Dedifferentiated amniotic fluid mesenchymal stem cell (primary cell): ENCODE measurements around the gene FOXK1.
"Not testable (repeated sequence)": the region's sequence is repeated elsewhere in the genome, so short reads cannot be mapped to it uniquely, and the experiment has no call there.

Source experiments
- DNase-seq: peaks from one replicate; pipeline ENCODE4 v3.0.0-alpha.2; 2016; ENCODE audit errors: extremely low spot score

FOXK1 gene

DNA sequence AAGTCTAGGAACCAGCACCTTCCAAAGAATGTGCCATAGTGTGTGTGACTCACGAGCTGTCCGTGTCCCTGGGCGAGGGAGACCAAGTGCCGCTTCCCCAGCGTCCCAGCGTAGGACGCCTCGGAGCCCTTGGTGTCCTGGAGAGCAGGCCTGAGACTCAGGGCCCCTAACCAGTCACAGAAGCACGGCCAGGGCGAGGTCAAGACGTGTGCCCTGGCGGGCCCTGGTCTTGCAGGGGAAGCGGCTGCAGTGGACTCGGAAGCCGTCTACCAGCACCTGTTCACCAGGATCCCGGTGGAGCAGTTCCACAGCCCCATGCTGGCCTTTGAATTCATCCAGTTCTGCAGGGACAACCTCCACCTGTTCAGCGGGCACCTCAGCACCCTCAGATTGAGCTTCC is 103.9 kb downstream of the FOXK1 start:
- no peak for DNase-seq

DNA sequence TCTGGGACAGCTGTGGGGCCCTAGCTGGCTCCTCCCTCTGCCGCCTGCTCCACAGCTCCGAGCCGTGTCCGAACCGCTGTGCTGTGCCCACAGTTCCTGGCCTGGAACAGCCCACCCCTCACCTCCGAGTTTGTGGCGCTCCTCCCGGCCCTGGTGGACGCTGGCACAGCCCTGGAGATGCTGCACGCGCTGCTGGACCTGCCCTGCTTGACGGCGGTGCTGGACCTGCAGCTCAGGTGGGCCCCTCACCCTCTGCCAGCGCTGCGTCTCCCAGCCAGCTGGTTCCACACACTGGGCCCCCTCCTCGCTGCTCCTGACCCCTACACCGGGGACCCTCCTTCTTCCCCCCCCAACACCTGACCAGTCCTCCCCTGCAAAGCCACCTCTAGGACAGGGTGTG is 105.4 kb downstream of the FOXK1 start:
- DNase-seq, result no peak

DNA sequence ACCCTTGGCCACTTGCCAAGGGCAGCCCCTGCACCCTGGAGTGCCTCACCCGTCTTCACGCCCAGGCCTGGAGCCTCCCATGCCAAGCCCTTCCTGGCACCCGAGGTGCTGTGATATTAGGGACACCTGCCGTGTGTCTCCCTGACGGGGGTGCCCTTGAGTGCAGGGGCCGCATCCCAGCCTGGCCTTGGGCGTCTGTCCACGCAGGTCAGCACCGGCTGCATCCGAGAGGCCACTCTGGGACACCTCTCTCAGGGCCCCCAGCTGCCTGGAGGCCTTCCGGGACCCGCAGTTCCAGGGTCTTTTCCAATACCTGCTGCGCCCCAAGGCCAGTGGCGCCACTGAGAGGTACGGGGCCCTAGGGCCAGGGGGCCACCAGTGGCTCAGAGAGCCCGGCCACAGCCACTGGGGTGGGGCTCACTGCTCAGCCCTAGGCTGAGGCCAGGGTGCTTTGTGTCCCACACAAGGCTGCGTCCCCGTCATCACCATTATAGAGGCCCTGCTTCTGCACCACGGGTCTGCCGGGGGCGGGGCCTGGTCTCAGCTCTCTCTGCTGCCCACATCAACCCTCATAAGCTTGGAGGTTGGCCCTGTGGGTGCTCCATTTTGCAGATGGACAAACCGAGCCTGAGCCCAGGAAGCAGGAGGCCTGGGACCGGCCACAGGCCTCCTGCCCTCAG is 106.0 kb downstream of the FOXK1 start:
- DNase-seq, result no peak

DNA sequence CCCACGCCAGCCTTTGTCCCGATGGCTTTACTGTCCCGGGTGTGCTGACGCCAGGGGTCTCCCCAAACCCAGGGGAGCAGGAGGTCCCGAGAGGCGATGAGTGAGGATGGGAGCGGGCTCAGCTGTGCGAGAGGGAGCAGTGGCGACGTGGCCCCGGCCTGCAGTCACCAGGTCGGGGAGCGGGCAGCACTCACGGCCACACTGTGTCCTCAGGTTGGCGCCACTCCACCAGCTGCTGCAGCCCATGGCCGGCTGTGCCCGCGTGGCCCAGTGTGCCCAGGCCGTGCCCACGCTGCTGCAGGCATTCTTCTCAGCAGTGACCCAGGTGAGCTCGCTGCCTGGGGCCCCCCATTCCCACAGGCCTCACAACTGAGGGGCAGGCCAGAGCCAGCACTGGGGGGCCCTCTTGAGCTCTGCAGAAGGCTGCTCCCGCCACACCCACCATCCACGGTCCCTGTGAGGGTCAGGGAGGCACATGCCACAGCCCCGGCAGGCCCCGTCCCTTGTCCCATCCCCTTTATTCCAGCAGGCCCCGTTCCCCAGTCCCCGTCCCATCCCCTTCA is 106.6 kb downstream of the FOXK1 start:
- no peak for DNase-seq

DNA sequence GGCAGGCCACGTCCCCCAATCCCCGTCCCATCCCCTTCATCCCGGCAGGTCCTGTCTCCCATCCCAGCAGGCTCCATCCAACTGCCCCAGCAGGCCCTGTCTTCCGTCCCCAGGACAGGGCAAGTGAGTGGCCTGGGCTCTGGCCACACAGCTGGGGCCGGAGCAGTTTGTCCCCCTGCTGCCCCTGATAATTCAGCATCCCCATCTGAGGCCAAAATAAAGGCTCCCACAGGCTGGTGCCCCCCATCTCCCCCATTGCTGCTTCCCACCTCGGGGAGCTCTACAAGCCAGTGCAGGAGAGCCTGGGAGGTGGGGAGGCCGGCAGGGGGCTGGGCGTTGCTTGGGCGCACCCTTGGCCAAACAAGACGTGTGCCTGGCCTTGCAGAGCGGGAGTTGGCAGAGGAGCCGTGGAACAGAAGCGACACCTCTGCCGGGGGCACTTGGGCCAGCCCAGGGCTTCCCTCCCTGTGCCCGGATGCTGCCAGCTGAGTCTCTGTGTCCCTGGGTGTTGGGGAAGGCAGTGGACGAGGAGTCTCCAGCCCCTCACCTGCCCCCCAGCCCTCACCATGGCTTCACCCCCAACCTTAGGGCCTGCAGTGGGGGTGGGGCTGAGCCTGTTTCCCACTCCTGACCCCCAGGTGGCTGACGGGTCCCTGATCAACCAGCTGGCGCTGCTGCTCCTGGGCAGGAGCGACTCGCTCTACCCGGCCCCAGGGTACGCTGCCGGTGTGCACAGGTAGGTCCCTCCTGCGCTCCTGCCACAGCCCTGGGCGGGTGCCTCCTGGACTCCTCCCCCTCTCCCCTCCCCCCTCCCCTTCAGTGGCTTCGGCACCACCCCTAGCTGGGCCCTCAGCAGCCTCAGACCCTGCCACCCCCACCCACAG is 107.3 kb downstream of the FOXK1 start:
- no peak for DNase-seq

DNA sequence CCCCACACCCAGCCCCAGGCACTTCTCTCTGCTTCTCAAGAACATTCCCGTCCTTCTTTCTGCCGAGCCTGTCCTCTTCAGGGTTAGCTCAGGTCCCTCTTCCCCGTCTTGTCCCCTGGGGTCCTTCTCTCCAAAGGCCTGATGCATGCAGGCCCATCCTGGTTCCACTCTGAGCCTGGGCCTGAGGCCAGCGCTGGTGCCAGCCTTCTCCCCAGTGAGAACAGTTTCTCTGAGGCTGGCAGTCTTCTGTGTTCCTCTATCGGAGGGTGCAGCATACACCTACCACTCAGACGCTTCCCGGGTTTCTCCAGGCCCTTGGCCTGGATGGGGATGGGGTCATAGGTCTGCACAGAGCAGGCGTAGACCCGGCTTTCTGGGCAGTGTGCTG is 108.0 kb downstream of the FOXK1 start:
- DNase-seq, result no peak

DNA sequence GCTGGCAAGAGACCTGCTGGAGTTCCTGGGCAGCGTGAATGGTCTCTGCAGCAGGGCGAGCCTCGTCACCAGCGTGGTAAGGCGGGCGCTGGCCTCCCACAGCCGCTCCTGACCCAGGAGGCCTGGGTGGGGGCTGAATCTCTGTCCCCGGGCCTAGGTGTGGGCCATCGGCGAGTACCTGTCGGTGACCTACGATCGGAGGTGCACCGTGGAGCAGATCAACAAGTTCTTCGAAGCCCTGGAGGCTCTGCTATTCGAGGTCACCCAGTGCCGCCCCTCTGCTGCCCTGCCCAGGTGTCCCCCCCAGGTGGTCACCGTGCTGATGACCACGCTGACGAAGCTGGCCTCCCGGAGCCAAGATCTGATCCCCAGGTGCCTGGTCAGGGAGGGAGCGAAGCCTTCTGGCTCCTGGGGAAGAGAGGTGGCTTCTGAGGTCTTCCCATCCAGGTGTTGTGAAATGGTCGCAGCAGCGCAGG is 108.5 kb downstream of the FOXK1 start:
- DNase-seq, result no peak

DNA sequence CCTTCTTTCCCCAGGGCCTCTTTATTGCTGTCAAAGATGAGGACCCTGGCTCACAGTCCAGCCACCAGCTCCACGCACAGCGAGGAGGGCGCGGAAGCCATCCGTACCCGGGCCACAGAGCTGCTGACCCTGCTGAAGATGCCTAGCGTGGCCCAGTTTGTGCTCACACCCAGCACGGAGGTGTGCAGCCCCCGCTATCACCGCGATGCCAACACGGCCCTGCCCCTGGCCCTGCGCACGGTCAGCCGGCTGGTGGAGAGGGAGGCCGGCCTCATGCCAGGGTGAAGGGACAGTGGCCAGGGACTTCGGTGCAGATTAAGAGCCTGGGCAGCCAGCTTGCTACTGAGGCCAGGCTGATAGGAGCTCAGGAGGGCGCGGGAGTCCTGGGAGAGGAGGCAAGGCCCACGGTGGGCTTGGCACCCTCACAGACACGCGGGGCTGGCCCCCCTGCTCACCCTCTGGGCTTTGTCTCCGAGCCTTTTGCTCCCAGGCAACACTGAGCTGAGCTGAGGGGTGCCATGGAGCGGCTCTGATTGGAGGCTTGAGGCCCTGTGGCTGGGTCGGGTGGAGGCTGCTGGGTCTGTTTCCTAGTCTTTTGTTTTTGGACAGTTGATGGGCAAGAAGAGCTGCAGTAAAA is 109.1 kb downstream of the FOXK1 start:
- DNase-seq, result no peak

DNA sequence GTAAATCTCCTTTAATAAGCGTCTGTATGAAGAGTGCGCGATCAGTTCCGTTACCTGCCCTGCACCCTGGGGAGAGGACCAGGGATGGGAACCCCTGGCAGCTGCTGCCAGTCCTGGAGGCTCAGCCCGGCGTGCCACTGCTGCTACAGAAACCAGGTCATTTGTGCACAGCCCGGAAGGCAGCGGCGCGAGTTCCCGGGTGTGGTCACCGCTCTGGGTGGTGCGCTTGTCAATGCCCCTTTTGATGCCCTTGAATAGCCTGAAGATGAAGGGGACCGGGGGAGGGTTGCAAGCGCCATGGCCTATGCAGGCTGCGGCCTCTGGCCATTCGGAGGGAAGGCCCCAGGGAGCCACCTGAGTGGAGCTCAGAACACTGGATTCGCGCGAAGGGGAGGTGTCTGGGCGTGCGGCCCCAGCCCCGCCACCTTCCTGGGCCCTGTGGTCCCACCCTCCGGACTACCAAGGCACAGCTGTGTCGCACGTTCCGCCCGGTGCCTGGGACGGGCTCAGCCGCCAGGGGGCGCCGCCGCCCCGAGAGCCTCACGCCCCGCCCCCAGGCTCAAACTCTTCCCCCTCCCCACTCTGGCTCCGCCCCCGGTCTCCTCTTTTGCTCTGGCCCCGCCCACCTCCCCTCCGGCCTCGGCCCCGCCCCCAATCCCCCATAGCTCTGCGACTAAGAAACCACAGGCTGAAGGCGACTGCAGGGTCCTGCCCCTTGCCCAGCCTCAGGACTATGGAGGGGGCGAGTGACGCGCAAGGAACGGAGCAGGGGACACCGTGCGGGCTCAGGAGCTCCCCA is 109.8 kb downstream of the FOXK1 start:
- no peak for DNase-seq

DNA sequence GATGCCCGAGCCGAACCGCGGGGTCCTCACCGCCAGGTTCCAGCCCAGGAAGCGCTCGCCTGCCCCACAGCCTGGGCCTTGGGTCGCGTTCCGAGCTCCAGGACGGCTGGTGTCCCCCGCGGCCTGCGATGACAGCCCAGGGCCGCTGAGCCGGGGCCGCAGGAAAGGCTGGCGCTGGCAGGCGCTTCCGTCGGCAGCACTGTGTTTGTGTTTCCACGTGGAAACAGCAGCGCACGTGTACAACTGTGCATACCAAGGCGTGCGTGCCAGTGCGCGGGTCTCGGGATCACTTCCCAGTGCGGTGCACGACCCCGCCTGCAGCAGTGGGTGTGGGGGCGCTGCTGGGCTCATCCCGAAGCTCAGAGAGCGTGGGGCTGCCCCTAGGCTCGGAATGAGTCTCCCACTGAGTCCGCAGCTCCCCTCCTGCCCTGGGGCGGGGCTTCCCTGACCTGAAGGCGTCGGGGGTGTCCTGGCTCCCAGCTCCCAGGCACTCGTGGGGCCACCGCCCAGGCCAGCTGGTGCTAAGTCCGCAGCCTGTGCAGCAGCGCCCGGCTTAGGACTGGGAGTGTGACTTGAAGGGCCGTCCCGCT is 110.5 kb downstream of the FOXK1 start:
- no peak for DNase-seq

DNA sequence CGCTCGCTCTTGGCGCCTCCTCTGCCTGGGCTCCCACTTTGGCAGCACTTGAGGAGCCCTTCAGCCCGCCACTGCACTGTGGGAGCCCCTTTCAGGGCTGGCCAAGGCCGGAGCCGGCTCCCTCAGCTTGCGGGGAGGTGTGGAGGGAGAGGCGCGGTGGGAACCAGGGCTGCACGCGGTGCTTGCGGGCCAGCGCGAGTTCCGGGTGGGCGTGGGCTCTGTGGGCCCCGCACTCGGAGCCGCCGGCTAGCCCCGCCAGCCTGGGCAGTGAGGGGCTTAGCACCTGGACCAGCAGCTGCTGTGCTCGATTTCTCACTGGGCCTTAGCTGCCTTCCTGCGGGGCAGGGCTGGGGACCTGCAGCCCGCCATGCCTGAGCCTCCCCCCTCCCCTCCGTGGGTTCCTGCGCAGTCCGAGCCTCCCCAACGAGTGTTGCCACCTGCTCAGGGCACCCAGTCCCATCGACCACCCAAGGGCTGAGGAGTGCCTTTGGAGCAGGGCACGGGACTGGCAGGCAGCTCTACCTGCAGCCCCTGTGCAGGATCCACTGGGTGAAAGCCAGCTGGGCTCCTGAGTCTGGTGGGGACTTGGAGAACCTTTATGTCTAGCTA is 111.4 kb downstream of the FOXK1 start:
- DNase-seq, result not testable (repeated sequence)

DNA sequence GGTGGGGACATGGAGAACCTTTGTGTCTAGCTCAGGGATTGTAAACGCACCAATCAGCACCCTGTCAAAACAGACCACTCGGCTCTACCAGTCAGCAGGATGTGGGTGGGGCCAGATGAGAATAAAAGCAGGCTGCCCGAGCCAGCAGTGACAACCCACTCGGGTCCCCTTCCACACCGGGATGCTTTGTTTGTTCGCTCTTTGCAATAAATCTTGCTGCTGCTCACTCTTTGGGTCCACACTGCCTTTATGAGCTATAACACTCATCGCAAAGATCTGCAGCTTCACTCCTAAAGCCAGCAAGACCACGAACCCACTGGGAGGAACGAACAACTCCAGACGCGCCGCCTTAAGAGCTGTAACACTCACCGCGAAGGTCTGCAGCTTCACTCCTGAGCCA is 112.1 kb downstream of the FOXK1 start:
- not testable (repeated sequence) for DNase-seq

DNA sequence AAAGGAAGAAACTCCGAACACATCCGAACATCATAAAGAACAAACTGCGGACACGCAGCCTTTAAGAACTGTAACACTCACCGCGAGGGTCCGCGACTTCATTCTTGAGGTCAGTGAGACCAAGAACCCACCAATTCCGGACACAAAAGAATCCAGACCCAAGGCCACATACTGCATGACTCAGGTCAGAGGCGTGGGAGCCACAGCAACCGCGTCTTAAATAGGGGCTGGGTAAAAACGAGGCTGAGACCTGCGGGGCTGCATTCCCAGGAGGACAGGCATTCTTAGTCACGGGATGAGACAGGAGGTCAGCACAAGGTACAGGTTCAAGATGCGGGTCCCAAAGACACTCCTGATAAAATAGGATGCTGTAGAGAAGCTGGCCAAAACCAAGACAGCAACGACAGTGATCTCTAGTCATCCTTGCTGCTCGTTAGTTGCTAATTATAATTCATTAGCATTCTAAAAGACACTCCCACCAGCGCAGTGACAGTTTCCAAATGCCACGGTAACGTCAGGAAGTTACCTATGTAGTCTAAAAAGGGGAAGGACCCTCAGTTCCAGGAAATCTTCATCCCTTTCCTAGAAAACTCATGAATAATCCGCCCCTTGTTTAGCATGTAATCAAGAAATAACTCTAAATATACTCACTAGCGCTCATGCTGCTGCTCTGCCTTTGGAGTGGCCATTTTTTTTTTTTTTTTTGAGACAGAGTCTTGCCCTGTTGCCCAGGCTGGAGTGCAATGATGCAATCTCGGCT is 112.7 kb downstream of the FOXK1 start:
- no peak for DNase-seq

DNA sequence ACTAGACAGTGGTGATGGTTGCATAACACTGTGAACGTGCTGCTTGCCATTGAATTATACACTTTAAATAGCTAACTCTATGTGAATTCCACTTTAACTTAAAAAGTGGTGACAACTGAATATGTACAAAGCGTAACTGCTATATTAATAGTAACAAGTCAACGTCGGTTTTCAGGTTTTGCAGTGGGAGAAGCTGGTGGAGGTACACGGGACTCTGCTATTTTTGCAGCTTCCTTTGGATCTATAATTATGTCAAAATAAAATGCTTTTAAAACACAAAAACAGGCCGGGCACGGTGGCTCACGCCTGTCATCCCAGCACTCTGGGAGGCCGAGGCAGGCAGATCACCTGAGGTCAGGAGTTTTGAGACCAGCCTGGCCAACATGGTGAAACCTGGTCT is 114.4 kb downstream of the FOXK1 start:
- DNase-seq, result no peak

DNA sequence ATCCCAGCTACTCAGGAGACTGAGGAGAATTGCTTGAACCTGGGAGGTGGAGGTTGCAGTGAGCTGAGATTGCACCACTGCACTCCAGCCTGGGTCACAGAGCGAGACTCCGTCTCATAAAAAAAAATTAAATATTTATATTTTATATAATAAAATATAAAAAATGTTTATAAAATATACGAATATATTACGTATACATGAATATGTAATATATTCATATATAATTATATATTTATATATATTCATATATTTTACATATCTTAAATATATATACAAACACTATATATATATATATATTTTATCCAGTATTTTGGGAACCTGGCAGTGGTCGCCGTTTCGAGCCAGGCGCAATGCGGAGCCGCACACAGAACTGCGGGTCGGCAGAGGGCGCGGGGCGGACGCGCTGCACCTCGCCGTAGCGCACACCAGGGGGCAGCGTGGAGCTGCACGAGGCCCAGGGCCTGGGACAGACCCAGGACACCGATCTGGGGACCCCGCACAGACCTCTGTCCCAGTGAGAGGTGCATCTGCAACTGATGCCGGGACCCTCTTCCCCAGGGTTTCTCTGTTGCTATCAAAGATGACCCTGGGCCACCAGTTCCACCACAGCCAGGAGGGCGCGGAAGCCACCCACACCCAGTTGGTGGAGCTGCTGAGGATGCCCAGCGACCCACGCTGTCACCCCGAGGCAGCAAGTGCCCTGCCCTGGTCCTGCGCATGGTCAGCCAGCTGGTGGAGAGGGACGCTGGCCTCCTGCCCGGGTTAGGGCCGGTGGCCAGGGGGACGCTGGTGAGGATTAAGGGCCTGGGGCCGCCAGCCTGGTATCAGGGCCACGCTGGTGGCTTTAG is 116.0 kb downstream of the FOXK1 start:
- DNase-seq, result no peak

DNA sequence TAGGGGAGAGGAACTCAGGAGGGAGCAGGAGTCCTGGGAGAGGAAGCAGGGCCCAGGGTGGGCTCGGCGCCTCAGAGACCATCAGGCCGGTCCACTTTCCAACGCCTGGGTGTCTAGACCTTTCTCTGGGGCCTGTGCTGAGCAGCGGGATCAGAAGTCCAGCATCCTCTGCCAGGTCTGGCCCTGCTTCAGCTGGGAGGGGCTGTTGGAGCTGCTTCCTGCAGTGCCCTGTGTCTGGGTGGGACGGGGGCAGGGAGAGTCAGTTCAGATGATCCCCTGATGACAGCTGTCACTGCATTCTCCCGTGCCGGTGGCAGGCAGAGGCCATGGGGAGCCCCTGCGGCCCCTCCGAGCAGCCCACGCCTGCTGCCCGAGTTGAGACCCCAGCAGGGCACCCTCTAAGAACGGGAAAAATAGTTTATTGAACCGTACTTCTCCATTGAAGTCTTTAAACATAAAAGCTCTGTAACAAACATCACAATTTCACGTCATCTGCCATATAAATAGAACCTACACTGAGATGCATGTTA is 116.7 kb downstream of the FOXK1 start:
- no peak for DNase-seq

DNA sequence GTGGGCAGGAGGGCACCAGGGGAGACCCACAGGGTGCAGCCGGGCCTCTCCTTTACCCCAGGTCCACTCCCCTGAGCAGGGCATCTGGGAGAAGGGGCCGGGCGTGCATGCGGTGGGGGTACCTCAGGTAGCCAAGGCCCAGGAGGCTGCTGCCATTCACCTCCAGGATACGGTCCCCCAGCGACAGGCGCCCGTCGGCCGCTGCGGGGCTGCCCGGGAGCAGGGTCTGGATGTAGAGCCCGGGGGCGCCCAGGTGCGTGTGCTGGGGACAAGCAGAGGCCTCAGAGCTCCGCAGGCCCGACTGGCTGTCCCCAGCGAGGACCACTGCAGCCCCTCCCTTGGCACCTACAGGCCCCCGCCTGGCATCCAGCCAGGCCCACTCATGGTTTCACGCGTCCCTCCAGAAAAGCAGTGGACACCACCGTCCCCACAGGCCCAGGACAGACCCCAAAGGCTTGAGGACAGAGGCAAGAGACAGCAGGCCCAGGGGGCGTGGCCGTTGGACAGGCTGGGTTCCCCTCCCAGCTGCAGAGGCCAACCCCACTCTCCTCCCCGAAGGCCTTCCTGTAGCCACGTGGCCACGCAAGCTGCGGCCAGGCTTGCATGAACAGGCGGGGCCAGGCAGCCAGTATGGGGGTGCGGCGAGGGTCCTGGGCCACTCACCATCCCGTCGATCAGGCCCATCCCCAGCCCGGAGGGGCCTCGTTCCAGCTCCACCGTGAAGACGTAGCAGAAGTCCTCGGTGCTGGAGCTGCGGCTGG is 117.6 kb downstream of the FOXK1 start:
- no peak for DNase-seq

DNA sequence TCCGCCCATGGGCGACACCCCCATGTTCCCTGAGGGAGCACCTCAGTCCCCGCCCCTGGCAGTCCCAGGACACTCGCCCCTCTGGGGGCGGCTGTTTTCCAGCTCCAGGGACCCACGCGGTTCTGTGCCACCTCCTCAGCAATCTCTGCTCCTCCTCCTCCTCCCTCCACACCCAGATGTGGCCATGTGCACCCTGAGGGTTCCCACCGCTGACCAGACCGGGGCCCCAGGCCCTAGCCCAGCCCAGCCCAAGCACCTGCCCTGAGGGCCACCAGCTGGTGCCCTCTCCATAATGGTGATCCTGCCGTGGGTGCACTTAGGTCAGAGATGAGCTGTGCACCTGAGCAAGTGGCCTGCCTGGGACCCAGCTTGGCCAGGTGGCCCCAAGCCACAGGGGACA is 118.4 kb downstream of the FOXK1 start:
- no peak for DNase-seq
